ENCODE data around the gene AKR7A3. TPM values are rescaled to one million over a fixed set of nuclear protein-coding genes. Genes with fewer than 3 reads are reported as not detected.

AKR7A3 gene
- total and polyA plus RNA-seq, 11 donors, result 0.12 to 0.36 (median 0.20) TPM; not detected in 5

GRCh38 chr1:19329611-19330010 lies 41.0 kb upstream of the AKR7A3 start:
- Histone ChIP-seq H3K4me1 (no peaks in the 10 kb centered on the region), H3K27me3 (no peaks in the 10 kb centered on the region), H3K27ac (no peak overlapping the region), H3K36me3 (peaks cover 0 to 65% (median 45%) of the 10 kb centered on the region in 9 donors), H3K9me3 (no peaks in the 10 kb centered on the region), H3K4me3 (no peak overlapping the region)
- 90 to 95% (median 93%) methylated on average over 5 of the region's 5 CpGs for WGBS, 4 donors
- DNase-seq (no peak), ATAC-seq (no peak)
- intact Hi-C loops (cut with DNase I), result no loop called here
- TF ChIP-seq CTCF (IDR thresholded peaks at IDR 0.05) (no peak), POLR2A (IDR thresholded peaks at IDR 0.05) (no peak)

GRCh38 chr1:19329188-19329587 lies 40.6 kb upstream of the AKR7A3 start:
- Histone ChIP-seq H3K36me3 (peaks cover 0 to 69% (median 47%) of the 10 kb centered on the region in 9 donors), H3K9me3 (no peaks in the 10 kb centered on the region), H3K4me3 (no peak overlapping the region), H3K4me1 (no peaks in the 10 kb centered on the region), H3K27ac (no peak overlapping the region), H3K27me3 (no peaks in the 10 kb centered on the region)
- DNase-seq (no peak), ATAC-seq (no peak)
- WGBS, 4 donors, result 88 to 90% (median 89%) methylated on average over 13 of the region's 13 CpGs
- intact Hi-C loops (cut with DNase I), result no loop called here
- no peak for TF ChIP-seq CTCF (IDR thresholded peaks at IDR 0.05)
- TF ChIP-seq POLR2A (IDR thresholded peaks at IDR 0.05), result no peak

- H3K27ac ChIP-seq, result no peak overlapping the region
- H3K36me3 ChIP-seq, result peaks cover 0 to 75% (median 54%) of the 10 kb centered on the region in 9 donors
- no peaks in the 10 kb centered on the region for H3K9me3 ChIP-seq
- no peaks in the 10 kb centered on the region for H3K4me1 ChIP-seq
- 93 to 100% (median 95%) methylated on average over 9 to 18 of the region's 18 CpGs for WGBS, 4 donors
- TF ChIP-seq POLR2A (IDR thresholded peaks at IDR 0.05), result no peak
- TF ChIP-seq CTCF (IDR thresholded peaks at IDR 0.05), result no peak
- no peak for ATAC-seq
- no peak overlapping the region for H3K4me3 ChIP-seq
- H3K27me3 ChIP-seq, result no peaks in the 10 kb centered on the region
- intact Hi-C loops (cut with DNase I), result no loop called here
- DNase-seq, result peak in 1 of 5 donors; percentile 44
These were observed 39.9 kb upstream of the AKR7A3 start for GRCh38 chr1:19328486-19328885.

GRCh38 chr1:19327736-19328135 lies 39.2 kb upstream of the AKR7A3 start:
- ATAC-seq (no peak), DNase-seq (no peak)
- 89 to 93% (median 93%) methylated on average over 9 of the region's 9 CpGs for WGBS, 4 donors
- Histone ChIP-seq H3K4me1 (no peaks in the 10 kb centered on the region), H3K27me3 (no peaks in the 10 kb centered on the region), H3K27ac (no peak overlapping the region), H3K4me3 (no peak overlapping the region), H3K36me3 (peaks cover 0 to 76% (median 60%) of the 10 kb centered on the region in 9 donors), H3K9me3 (no peaks in the 10 kb centered on the region)
- intact Hi-C loops (cut with DNase I), result no loop called here
- TF ChIP-seq CTCF (IDR thresholded peaks at IDR 0.05) (no peak), POLR2A (IDR thresholded peaks at IDR 0.05) (no peak)
